Testis (tissue), 2 donors: ENCODE results near the gene ALDH1L1.

ENCODE experiments used
- CTCF ChIP-seq, 3 experiments: fragments of 450-650 bp in 2 of 3; fragments of 200-600 bp in 1 of 3; sonication (generic) in 1 of 3; IDR thresholded peaks; one replicate each; pipeline ENCODE4 v1.5.1; 2016 to 2019; ENCODE audit warnings: antibody characterized with exemption in 3 of 3, mild to moderate bottlenecking in 2 of 3, moderate library complexity in 1 of 3
- POLR2A ChIP-seq: fragments of 450-650 bp; IDR thresholded peaks from one replicate; pipeline ENCODE4 v1.6.1; 2017; ENCODE audit warnings: antibody characterized with exemption, mild to moderate bottlenecking, moderate library complexity

DNA sequence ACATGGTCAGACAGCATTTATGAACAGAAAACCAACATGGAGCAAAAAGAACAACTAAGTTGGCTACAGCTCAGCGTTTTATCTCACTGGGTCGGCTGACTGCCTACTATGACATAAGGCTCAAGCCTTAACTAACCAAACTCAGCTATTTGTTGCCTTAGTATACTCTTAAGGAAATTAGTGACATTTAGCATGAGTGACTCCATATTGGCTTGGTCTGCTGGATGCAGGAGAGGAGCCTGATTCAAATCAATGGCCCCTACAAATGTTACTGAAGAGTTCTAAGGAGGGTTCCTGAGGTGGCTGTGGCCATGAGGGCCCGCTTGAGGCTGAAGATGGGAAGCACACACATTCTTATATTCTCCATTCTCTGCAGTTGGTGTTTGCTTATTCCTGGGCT, 20.1 kb upstream of the ALDH1L1 start:
- TF ChIP-seq POLR2A (no peak), CTCF (IDR thresholded peaks at IDR 0.05) (no peak)
